Kidney (tissue), 14 donors: ENCODE data around the gene USP22. TPM values are rescaled to one million over a fixed set of nuclear protein-coding genes. Genes with fewer than 3 reads are reported as not detected.

Experiments used
- DNase-seq, 5 donors: peaks; one replicate each; pipeline ENCODE4 v3.0.0-alpha.2; 2013 to 2020
- FAIRE-seq: peaks from 2 replicates; lab custom pipeline; 2012; peaks lifted over from hg19 to GRCh38; lab: Jason Lieb, UNC
- H3K27ac ChIP-seq, 2 donors: one replicate each; pipeline ENCODE4 v1.7.0; 2013; ENCODE audit warnings: low read depth in 2 of 2, low read length in 2 of 2, inconsistent platforms in 1 of 2
- H3K27me3 ChIP-seq: one replicate; pipeline ENCODE4 v1.7.1; 2013; ENCODE audit warnings: low read length, inconsistent platforms; ENCODE audit not compliant: control insufficient read depth, insufficient read depth
- H3K36me3 ChIP-seq, 3 donors: one replicate each; pipeline versions ENCODE4 v1.7.0 to v1.7.1; 2013; ENCODE audit warnings: low read length in 3 of 3, control low read depth in 1 of 3, inconsistent platforms in 1 of 3; ENCODE audit not compliant: insufficient read depth in 3 of 3, control insufficient read depth in 2 of 3
- H3K4me1 ChIP-seq, 3 donors: one replicate each; pipeline versions ENCODE4 v1.7.0 to v1.7.1; 2013; ENCODE audit warnings: low read length in 3 of 3, inconsistent platforms in 1 of 3, low read depth in 1 of 3; ENCODE audit not compliant: control insufficient read depth in 2 of 3, insufficient read depth in 2 of 3
- H3K4me3 ChIP-seq, 3 donors: one replicate each; pipeline versions ENCODE4 v1.7.0 to v1.8.1; 2013; ENCODE audit warnings: low read length in 3 of 3, control low read depth in 1 of 3, inconsistent platforms in 1 of 3
- H3K9ac ChIP-seq, 3 donors: one replicate each; pipeline versions ENCODE4 v1.7.0 to v1.7.1; 2013; ENCODE audit warnings: low read length in 3 of 3, control low read depth in 1 of 3, inconsistent platforms in 1 of 3
- H3K9me3 ChIP-seq, 3 donors: one replicate each; pipeline versions ENCODE4 v1.7.0 to v1.7.1; 2013; ENCODE audit warnings: low read length in 3 of 3, control low read depth in 1 of 3, inconsistent platforms in 1 of 3; ENCODE audit not compliant: control insufficient read depth in 2 of 3, insufficient read depth in 1 of 3
- intact Hi-C: fragments of 100-400 bp; cut with DNase I; formaldehyde crosslinking; loops from one replicate; pipeline ENCODE4 v1.11.1; 2022
- polyA plus RNA-seq: library from polyadenylated mRNA; stranded (reverse); fragments of 350-450 nt; fragmentation: Illumina TruSeq; extraction: RNeasy Lipid Tissue Mini Kit (QIAGEN cat#74804); gene quantifications from one replicate; pipeline ENCODE4 v1.2.3, GENCODE V29; 2014; ENCODE audit warnings: low read depth, low replicate concordance; ENCODE audit not compliant: insufficient read depth
- total RNA-seq: library from RNA; stranded (reverse); fragmentation: NEBNext Ultra II Directional; extraction: Animal tissue kit (Norgen Biotek cat#: 25700); gene quantifications from one replicate; pipeline ENCODE4 v1.2.1, GENCODE V29; 2021
- TF ChIP-seq, protein P1 (sequence below): IDR thresholded peaks from 3 replicates; pipeline ENCODE4 v1.5.1; 2012; ENCODE audit warnings: mild to moderate bottlenecking, moderate library complexity, borderline replicate concordance; ENCODE audit not compliant: insufficient read depth; ENCODE audit errors: extremely low read depth
- donor health status: control.
- donor health status: control.
- donor health status: control.
- donor health status: control.
- donor health status: control.
- donor health status: DM: yes; HTN: yes; CAD: no.
- donor health status: Normal renal cell carcinoma (clear cell type).

USP22 gene
- total and polyA plus RNA-seq, 2 donors from 2014 or later: 47.8 to 176 TPM

DNA sequence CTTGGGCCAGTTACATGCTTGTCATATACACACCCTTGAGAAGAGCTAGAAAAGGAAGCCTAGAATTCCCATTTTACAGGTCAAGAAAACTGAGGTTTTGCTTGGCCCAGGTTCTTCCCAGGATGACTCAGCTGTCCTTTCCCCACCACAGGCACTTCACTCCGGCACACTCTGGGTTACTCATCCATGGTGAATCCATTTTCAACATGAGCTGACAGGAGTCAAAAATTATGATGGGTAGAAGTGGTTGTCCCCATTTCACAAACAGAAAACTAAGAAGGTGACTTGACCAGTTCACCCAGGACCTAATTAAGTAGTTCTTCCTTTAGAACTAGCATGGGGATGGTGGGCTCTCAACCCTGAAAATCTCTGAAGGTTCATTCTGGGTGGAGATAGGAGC, 67.2 kb downstream of the USP22 start:
- DNase-seq (no peak), FAIRE-seq (no peak)
- TF ChIP-seq, protein P1, sequence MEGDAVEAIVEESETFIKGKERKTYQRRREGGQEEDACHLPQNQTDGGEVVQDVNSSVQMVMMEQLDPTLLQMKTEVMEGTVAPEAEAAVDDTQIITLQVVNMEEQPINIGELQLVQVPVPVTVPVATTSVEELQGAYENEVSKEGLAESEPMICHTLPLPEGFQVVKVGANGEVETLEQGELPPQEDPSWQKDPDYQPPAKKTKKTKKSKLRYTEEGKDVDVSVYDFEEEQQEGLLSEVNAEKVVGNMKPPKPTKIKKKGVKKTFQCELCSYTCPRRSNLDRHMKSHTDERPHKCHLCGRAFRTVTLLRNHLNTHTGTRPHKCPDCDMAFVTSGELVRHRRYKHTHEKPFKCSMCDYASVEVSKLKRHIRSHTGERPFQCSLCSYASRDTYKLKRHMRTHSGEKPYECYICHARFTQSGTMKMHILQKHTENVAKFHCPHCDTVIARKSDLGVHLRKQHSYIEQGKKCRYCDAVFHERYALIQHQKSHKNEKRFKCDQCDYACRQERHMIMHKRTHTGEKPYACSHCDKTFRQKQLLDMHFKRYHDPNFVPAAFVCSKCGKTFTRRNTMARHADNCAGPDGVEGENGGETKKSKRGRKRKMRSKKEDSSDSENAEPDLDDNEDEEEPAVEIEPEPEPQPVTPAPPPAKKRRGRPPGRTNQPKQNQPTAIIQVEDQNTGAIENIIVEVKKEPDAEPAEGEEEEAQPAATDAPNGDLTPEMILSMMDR: no peak
- no peak overlapping the region for H3K4me3 ChIP-seq
- intact Hi-C loops: no loop called here
- H3K27ac ChIP-seq: no peak overlapping the region
- no peak overlapping the region for H3K9ac ChIP-seq
- H3K27me3 ChIP-seq: no peaks in the 10 kb centered on the region
- no peaks in the 10 kb centered on the region for H3K4me1 ChIP-seq
- no peaks in the 10 kb centered on the region for H3K36me3 ChIP-seq
- H3K9me3 ChIP-seq: no peaks in the 10 kb centered on the region

DNA sequence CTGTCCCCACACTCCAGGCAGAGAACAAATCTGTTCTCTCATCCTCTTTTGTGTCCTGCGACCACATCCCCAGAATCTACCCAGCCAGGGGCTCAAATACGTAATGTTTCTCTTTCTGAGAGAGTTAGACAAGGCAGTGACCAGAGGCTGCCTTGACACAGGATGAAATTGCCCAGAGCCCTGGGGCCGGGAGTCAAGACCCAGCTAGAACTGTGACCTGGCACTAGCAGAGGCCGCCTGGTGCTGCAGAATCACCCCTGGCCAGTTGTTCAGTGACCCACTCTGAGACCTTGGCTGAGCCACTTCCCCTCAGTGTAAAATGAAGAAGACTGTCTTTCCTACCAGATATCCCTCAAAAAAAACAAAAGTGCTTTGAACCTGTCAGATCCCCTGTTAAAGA, 72.5 kb downstream of the USP22 start:
- TF ChIP-seq, protein P1: no peak
- no peaks in the 10 kb centered on the region for H3K9me3 ChIP-seq
- H3K9ac ChIP-seq: no peak overlapping the region
- H3K36me3 ChIP-seq: no peaks in the 10 kb centered on the region
- no peaks in the 10 kb centered on the region for H3K4me1 ChIP-seq
- H3K27ac ChIP-seq: no peak overlapping the region
- intact Hi-C loops: no loop called here
- no peak for DNase-seq
- H3K27me3 ChIP-seq: no peaks in the 10 kb centered on the region
- FAIRE-seq: no peak
- H3K4me3 ChIP-seq: no peak overlapping the region

DNA sequence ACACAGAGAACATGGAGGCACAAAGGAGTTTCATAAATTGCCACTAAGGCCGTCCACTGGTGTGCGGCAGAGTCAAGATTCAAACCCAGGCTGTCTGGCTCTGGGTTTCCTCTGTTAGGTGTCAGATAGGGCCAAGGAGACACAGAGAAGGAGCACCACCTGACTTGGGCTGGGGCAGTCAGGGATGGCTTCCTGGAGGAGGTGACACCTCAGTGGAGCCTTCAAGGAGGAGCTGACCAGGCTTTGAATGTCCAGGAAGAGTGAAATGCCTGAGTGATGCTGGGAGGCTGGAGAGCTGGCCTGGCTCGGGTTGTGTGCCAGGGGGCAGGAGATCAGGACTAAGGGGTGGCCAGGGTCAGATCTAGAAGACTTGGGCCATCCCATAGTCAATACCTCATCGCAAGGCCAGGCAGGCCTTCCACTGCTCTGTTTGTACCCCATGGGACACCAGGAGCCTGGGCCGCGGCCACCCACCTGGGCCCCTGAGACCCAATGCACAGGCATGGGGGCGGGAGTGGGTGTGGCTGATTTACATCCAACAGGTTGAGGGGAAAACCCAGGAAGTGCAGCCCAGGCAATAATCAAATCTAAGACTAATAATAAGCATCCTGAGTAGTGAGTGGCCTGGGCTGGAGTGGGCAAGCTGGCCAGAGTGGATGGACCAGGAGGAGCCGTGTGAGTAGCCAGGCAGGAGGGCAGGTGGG, 73.7 kb downstream of the USP22 start:
- no peak overlapping the region for H3K9ac ChIP-seq
- TF ChIP-seq, protein P1: no peak
- H3K27me3 ChIP-seq: no peaks in the 10 kb centered on the region
- no peak overlapping the region for H3K27ac ChIP-seq
- H3K9me3 ChIP-seq: no peaks in the 10 kb centered on the region
- H3K4me1 ChIP-seq: no peaks in the 10 kb centered on the region
- H3K4me3 ChIP-seq: no peak overlapping the region
- intact Hi-C loops: no loop called here
- no peak for DNase-seq
- FAIRE-seq: no peak
- H3K36me3 ChIP-seq: no peaks in the 10 kb centered on the region
